Ishikawa (cell line): Measurements from ENCODE around the gene MT1X.

Experiments used
- CEBPB ChIP-seq: IDR thresholded peaks from 2 replicates; pipeline ENCODE4 v1.6.1; 2012
- CREB1 ChIP-seq: IDR thresholded peaks from 2 replicates; pipeline ENCODE4 v1.6.1; 2012; ENCODE audit warnings: low read depth
- EGR1 ChIP-seq: IDR thresholded peaks from 2 replicates; pipeline ENCODE4 v1.6.1; 2012
- EP300 ChIP-seq: IDR thresholded peaks from 2 replicates; pipeline ENCODE4 v1.6.1; 2012; ENCODE audit warnings: borderline replicate concordance
- FOXM1 ChIP-seq: IDR thresholded peaks from 2 replicates; pipeline ENCODE4 v1.6.1; 2012; ENCODE audit warnings: low read depth, borderline replicate concordance
- NFIC ChIP-seq: IDR thresholded peaks from 2 replicates; pipeline ENCODE4 v1.6.1; 2012
- RAD21 ChIP-seq: IDR thresholded peaks from 2 replicates; pipeline ENCODE4 v1.6.1; 2012; ENCODE audit warnings: low read depth
- TAF1 ChIP-seq: IDR thresholded peaks from 2 replicates; pipeline ENCODE4 v1.6.1; 2012; ENCODE audit warnings: low read depth, mild to moderate bottlenecking
- TCF12 ChIP-seq: IDR thresholded peaks from 2 replicates; pipeline ENCODE4 v1.6.1; 2012; ENCODE audit warnings: low read depth
- TEAD4 ChIP-seq: IDR thresholded peaks from 2 replicates; pipeline ENCODE4 v1.6.1; 2012
- USF1 ChIP-seq: IDR thresholded peaks from 2 replicates; pipeline ENCODE4 v1.6.1; 2012
- YY1 ChIP-seq: IDR thresholded peaks from 2 replicates; pipeline ENCODE4 v1.6.1; 2012; ENCODE audit warnings: low read depth
- ZBTB7A ChIP-seq: IDR thresholded peaks from 2 replicates; pipeline ENCODE4 v1.6.1; 2012; ENCODE audit warnings: low read depth
- TF ChIP-seq, protein P1 (sequence below): IDR thresholded peaks from 2 replicates; pipeline ENCODE4 v1.6.1; 2012
- TF ChIP-seq, protein P2 (sequence below): IDR thresholded peaks from 2 replicates; pipeline ENCODE4 v1.6.1; 2012; ENCODE audit warnings: low read depth, mild to moderate bottlenecking

MT1X gene

GRCh38 chr16:56679818-56680217, 2.5 kb upstream of the MT1X start:
- TF ChIP-seq CREB1 (no peak), FOXM1 (no peak)

DNA sequence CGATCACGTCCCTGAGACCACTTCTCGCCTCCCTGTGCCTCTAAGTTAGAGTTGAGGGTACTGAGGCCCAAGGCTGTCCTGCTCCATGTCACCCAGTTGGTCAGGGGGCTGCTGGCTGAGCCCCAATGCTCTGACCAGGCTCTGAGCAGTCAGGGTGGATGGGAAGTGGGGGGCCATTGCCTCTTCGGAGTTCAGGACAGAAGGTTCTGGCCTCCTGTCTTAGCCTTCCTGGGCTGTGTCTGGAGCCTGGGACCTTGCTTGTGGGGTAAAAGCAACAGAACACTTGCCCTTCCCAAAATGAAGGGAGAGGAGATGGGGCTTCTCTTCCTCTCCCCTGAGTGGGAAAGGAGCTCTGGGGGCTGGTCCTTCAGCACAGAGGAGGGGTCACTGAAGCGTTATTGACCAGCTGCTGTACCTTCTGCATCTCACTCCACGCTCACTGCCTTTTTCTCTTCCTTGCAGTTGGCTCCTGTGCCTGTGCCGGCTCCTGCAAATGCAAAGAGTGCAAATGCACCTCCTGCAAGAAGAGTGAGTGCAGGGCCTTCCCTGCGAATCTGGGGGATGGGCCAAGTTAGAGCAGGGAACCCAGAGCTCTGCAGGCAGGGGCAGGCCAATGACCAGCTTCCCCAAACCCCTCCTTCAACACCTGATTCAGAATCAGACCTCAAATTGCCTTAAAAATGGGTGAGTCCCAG, 580 bp downstream of the MT1X start:
- TF ChIP-seq USF1: no peak

DNA sequence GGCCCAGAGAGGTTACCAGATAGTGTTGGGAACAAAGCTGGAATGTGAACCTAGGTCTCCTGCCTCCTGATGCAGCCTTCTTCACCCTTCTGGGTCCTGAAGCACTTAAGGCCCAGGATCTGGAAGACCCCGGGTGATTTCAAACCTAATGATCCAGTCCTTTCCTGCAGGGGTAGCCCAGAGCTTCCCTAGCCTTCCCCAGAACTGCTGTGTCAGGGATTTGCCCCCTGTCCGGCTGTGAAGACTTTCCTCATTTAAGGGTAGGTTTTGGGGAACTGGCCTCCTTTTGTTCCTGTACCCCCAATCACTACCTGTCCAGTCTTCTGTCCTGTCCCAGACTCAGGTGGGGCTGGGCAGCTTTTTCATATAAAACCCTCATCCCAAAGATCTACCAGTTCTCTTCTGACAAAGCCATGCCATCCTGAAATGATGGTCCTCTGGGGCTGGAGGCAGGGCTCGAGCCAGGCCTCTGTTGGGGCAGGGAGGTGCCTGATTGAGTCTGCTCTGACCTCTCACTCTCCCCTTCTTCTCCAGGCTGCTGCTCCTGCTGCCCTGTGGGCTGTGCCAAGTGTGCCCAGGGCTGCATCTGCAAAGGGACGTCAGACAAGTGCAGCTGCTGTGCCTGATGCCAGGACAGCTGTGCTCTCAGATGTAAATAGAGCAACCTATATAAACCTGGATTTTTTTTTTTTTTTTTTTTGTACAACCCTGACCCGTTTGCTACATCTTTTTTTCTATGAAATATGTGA, 1.3 kb downstream of the MT1X start:
- TF ChIP-seq CREB1: no peak
- TF ChIP-seq NFIC: no peak
- TF ChIP-seq, protein P1, sequence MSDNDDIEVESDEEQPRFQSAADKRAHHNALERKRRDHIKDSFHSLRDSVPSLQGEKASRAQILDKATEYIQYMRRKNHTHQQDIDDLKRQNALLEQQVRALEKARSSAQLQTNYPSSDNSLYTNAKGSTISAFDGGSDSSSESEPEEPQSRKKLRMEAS: no peak
- no peak for TF ChIP-seq FOXM1
- no peak for TF ChIP-seq TEAD4
- TF ChIP-seq TAF1: no peak
- TF ChIP-seq, protein P2, sequence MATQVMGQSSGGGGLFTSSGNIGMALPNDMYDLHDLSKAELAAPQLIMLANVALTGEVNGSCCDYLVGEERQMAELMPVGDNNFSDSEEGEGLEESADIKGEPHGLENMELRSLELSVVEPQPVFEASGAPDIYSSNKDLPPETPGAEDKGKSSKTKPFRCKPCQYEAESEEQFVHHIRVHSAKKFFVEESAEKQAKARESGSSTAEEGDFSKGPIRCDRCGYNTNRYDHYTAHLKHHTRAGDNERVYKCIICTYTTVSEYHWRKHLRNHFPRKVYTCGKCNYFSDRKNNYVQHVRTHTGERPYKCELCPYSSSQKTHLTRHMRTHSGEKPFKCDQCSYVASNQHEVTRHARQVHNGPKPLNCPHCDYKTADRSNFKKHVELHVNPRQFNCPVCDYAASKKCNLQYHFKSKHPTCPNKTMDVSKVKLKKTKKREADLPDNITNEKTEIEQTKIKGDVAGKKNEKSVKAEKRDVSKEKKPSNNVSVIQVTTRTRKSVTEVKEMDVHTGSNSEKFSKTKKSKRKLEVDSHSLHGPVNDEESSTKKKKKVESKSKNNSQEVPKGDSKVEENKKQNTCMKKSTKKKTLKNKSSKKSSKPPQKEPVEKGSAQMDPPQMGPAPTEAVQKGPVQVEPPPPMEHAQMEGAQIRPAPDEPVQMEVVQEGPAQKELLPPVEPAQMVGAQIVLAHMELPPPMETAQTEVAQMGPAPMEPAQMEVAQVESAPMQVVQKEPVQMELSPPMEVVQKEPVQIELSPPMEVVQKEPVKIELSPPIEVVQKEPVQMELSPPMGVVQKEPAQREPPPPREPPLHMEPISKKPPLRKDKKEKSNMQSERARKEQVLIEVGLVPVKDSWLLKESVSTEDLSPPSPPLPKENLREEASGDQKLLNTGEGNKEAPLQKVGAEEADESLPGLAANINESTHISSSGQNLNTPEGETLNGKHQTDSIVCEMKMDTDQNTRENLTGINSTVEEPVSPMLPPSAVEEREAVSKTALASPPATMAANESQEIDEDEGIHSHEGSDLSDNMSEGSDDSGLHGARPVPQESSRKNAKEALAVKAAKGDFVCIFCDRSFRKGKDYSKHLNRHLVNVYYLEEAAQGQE: no peak
- no peak for TF ChIP-seq TCF12
- no peak for TF ChIP-seq ZBTB7A

DNA sequence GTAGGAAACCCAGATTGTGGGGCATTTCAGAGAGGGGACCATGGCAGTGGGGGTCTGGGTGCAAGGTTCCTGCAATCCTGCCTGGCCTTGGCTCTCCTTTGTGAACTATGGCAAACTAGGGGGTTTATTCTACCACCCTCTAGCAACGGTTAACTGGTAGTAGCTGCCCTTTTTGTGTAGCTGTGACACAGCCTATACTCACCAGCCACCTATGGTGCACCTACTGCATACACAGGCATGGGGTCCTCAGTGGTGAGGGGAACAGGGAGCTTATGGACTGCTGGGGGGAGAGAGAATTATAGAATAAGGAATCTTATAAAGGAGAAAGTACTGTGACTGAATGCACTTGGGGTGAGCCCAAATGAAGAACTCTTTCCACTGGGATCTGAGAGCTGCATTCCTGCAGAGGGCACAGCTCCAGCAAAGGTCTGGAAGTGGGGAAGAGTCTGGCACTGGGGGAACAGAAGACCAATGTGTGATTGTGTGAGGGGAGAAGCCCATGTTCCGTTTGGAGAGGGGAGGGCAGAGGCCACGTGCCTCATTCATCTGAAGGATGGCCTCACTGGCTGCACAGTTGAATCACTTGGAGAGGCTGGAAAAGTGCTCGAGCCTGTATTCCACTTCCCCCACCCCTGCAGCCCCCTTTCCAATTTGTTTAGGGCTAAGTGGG, 2.1 kb downstream of the MT1X start:
- TF ChIP-seq CREB1: no peak

DNA sequence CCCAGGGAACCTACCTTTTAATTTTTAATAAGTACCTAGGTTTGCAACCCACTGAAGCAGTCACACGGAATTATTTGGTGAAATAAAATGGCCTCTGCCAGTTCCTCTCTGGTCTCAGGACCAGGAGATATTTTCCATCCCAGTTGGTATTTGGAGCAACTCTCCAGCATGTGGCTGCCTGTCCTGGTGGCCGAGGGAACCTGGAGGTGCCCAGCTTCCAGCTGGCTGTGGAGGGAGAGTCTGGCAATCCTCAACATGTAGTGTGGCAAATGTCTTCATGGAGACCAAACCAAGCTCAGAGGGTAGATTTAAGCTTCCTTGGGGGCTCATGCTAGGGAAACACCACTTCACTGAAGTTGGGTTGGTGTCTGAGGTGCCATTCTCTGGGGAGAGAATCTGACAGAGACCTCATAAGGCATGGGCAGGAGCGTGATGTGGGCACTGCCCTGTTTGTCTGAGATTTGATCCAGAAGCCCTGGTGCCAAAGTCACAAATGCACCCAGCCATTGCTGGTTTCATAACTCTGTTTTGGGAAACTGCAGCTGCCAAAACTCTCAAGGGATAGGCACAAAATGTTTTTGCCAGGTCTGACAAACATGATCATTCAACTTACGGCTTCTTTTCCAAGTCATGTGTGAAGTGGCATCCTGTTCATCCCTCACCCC, 2.8 kb downstream of the MT1X start:
- TF ChIP-seq TAF1 (no peak), CREB1 (no peak), EP300 (no peak), USF1 (no peak), CEBPB (no peak), FOXM1 (no peak), EGR1 (no peak), TEAD4 (no peak), TCF12 (no peak), YY1 (no peak)
- TF ChIP-seq, protein P2: no peak

GRCh38 chr16:56686758-56687157, 4.5 kb downstream of the MT1X start:
- TF ChIP-seq FOXM1 (no peak), YY1 (no peak), ZBTB7A (no peak), TCF12 (no peak), EP300 (no peak), EGR1 (no peak), NFIC (no peak), USF1 (no peak), TEAD4 (no peak), TAF1 (no peak), CEBPB (no peak), RAD21 (no peak), CREB1 (no peak)
- TF ChIP-seq, protein P1: no peak
- TF ChIP-seq, protein P2: no peak
